HCT116 (cell line): ENCODE measurements around the gene SNRNP25.

Source experiments
- CTCF ChIP-seq, 3 experiments: fragments of 200-600 bp in 1 of 3; sonication (generic) in 1 of 3; IDR thresholded peaks in 2 of 3; conservative IDR thresholded peaks in 1 of 3; 2 replicates each; pipeline ENCODE4 v1.5.1; 2012 to 2017; ENCODE audit warnings: low read depth in 2 of 3, low read length in 2 of 3, antibody characterized with exemption in 1 of 3, borderline replicate concordance in 1 of 3, control low read depth in 1 of 3, mild to moderate bottlenecking in 1 of 3, mixed read lengths in 1 of 3, mixed run types in 1 of 3, moderate library complexity in 1 of 3; ENCODE audit not compliant: insufficient read depth in 1 of 3
- EZH2 ChIP-seq: fragments of 200-600 bp; sonication (generic); IDR thresholded peaks from 2 replicates; pipeline ENCODE4 v1.6.1; 2017; ENCODE audit warnings: antibody characterized with exemption, mixed run types
- EZH2phosphoT487 ChIP-seq: fragments of 200-600 bp; IDR thresholded peaks from 2 replicates; pipeline ENCODE4 v1.6.1; 2018; ENCODE audit warnings: antibody characterized with exemption, borderline replicate concordance
- MAX ChIP-seq: IDR thresholded peaks from 2 replicates; pipeline ENCODE4 v1.6.1; 2012
- POLR2A ChIP-seq: IDR thresholded peaks from 2 replicates; pipeline ENCODE4 v1.7.0; 2011; ENCODE audit warnings: borderline replicate concordance; ENCODE audit not compliant: insufficient read depth, insufficient read length; ENCODE audit errors: extremely low read depth
- RAD21 ChIP-seq: IDR thresholded peaks from 2 replicates; pipeline ENCODE4 v1.6.1; 2012; ENCODE audit warnings: low read depth, mild to moderate bottlenecking
- REST ChIP-seq: IDR thresholded peaks from 2 replicates; pipeline ENCODE4 v1.6.1; 2012; ENCODE audit warnings: low read depth

- TF ChIP-seq RAD21 (no peak), REST (no peak), CTCF (IDR thresholded peaks at IDR 0.05 in 2 of 3, conservative IDR thresholded peaks at IDR 0.05 in 1 of 3; ENCODE audit: borderline replicate concordance in 1 of 3, insufficient read depth in 1 of 3, low read depth in 2 of 3, low read length in 2 of 3) (no peak), POLR2A (no peak), MAX (no peak), EZH2phosphoT487 (no peak), EZH2 (no peak)
These were observed 9.8 kb downstream of the SNRNP25 start for GRCh38 chr16:63466-63865.
